GM03348 (cell line): ENCODE data around the gene OR13C8.

Experiments
- DNase-seq: peaks from one replicate; pipeline ENCODE4 v3.0.0; 2012; ENCODE audit warnings: low spot score

OR13C8 gene

DNA sequence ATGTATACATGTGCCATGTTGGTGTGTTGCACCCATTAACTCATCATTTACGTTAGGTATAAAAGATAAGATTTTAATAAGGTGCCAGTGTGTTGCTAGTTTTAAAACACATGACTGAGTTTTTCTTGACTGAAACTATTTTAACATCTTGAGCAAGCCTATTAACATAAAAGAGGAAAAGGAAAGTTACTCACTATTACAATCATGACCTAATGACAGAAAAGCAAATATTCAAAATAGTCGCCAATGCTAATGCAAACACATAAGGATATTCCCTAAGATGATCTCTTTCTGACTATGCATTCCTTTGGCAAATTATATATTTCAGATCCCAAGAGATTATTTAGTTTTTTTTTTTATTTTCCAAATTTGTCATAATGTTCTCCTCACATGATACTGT lies 42.2 kb downstream of the OR13C8 start:
- no peak for DNase-seq

- no peak for DNase-seq
Measured at GRCh38 chr9:104617418-104617817, 48.5 kb downstream of the OR13C8 start.

DNA sequence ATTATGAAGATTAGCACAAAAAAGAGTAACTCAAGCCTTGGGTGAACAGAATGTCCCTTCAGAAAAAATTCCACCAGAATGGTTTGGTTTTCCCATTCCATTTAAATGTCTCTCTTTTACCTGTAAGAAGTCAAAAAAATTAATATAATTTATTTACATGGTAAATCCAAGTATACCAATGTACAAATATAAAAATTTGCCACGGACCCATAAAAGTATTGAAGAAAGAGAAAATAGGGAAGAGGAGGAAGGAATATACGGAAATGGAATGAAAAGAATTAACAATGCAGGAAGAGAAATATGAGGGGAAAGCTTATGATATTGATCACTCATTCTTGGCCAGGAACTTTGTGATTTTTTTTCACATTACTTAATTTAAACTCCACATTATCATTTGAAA lies 49.1 kb downstream of the OR13C8 start, which contains the start of gene OR13C9:
OR13C9 (minus strand) TSS at position 101 of the 400 bp plus-strand sequence; CDS start at position 101, 0 bp downstream.
- DNase-seq: no peak
